Endothelial cell of umbilical vein (primary cell): ENCODE results near the gene XPOT. TPM values are rescaled to one million over a fixed set of nuclear protein-coding genes. Genes with fewer than 3 reads are reported as not detected.

Source experiments
- BruUV-seq: library from RNA; stranded (reverse); fragments of 400-500 nt; replicated peaks from 2 replicates; lab custom pipeline; 2021; lab: Mats Ljungman, UMichigan
- CTCF ChIA-PET: fragments of 300-600, 350-600 bp; sonication (Branson Sonifier 250); formaldehyde crosslinking; loops from one replicate; lab custom pipeline; 2021; ENCODE audit warnings: antibody characterized with exemption, inconsistent platforms; lab: Charles Lee
- POLR2A ChIA-PET: fragments of 300-600, 350-600 bp; sonication (Branson Sonifier 250); formaldehyde crosslinking; loops from one replicate; lab custom pipeline; 2021; ENCODE audit warnings: antibody characterized with exemption, inconsistent platforms; lab: Charles Lee
- DNase-seq: peaks from one replicate; pipeline ENCODE4 v3.0.0-alpha.2; 2011; ENCODE audit warnings: low read depth, low spot score
- FAIRE-seq: peaks from 2 replicates; lab custom pipeline; 2011; peaks lifted over from hg19 to GRCh38; lab: Jason Lieb, UNC
- H2AFZ ChIP-seq: 2 replicates; pipeline ENCODE4 v1.6.0; 2012; ENCODE audit warnings: low read depth, low read length, control low read depth, inconsistent platforms
- H3K27ac ChIP-seq: 2 replicates; pipeline ENCODE4 v1.5.1; 2011; ENCODE audit warnings: low read depth, mild to moderate bottlenecking, control low read depth, low read length, moderate library complexity; ENCODE audit not compliant: insufficient read depth
- H3K27me3 ChIP-seq, 2 experiments: 2 replicates each; pipeline versions ENCODE4 v1.6.0 to v1.6.1; 2011; ENCODE audit warnings: low read length in 2 of 2, mixed read lengths in 1 of 2; ENCODE audit not compliant: control insufficient read depth in 2 of 2, insufficient read depth in 2 of 2
- H3K36me3 ChIP-seq, 2 experiments: 2 replicates in 1 of 2; 3 replicates in 1 of 2; pipeline ENCODE4 v1.5.1; 2011; ENCODE audit warnings: low read length in 2 of 2, mild to moderate bottlenecking in 1 of 2, moderate library complexity in 1 of 2; ENCODE audit not compliant: control insufficient read depth in 2 of 2, insufficient read depth in 2 of 2; ENCODE audit errors: extremely low read depth in 1 of 2
- H3K4me1 ChIP-seq: 3 replicates; pipeline ENCODE4 v1.5.1; 2011; ENCODE audit warnings: mild to moderate bottlenecking, low read length; ENCODE audit not compliant: control insufficient read depth, insufficient read depth; ENCODE audit errors: extremely low read depth
- H3K4me2 ChIP-seq: 2 replicates; pipeline ENCODE4 v1.6.1; 2011; ENCODE audit warnings: low read length, control low read depth, mixed read lengths; ENCODE audit not compliant: insufficient read depth
- H3K4me3 ChIP-seq, 3 experiments: fragments of 200-600 bp in 1 of 3; sonication (generic), shearing (Covaris generic) in 1 of 3; replicated peaks in 1 of 3; 2 replicates each; pipeline ENCODE4 v1.5.1; 2011 to 2016; ENCODE audit warnings: control low read depth in 3 of 3, low read length in 3 of 3, mild to moderate bottlenecking in 2 of 3, inconsistent platforms in 1 of 3, low read depth in 1 of 3, moderate library complexity in 1 of 3; ENCODE audit not compliant: insufficient read depth in 1 of 3
- H3K79me2 ChIP-seq: 2 replicates; pipeline ENCODE4 v1.6.0; 2012; ENCODE audit warnings: low read length, inconsistent platforms; ENCODE audit not compliant: control insufficient read depth, insufficient read depth
- H3K9ac ChIP-seq: replicated peaks from 2 replicates; pipeline ENCODE3; 2011; ENCODE audit warnings: low read length, control low read depth; ENCODE audit not compliant: insufficient read depth; ENCODE audit errors: extremely low read depth
- H3K9me1 ChIP-seq: replicated peaks from 3 replicates; pipeline ENCODE4 v1.6.0; 2011; ENCODE audit warnings: mild to moderate bottlenecking, low read length; ENCODE audit not compliant: control insufficient read depth, insufficient read depth; ENCODE audit errors: extremely low read depth
- H3K9me3 ChIP-seq: replicated peaks from 2 replicates; pipeline ENCODE4 v1.5.1; 2012; ENCODE audit warnings: low read length, inconsistent platforms; ENCODE audit not compliant: control insufficient read depth, insufficient read depth
- H4K20me1 ChIP-seq: replicated peaks from 2 replicates; pipeline ENCODE3; 2011; ENCODE audit warnings: mild to moderate bottlenecking, low read length; ENCODE audit not compliant: control insufficient read depth, insufficient read depth; ENCODE audit errors: extremely low read depth
- CTCF ChIP-seq, 2 donors: IDR thresholded peaks; 1 replicate in 1 of 2; 2 replicates in 1 of 2; pipeline ENCODE4 v1.5.1; 2011; ENCODE audit warnings: low read length in 2 of 2, mild to moderate bottlenecking in 2 of 2, moderate library complexity in 2 of 2, control low read depth in 1 of 2, inconsistent platforms in 1 of 2, low read depth in 1 of 2; ENCODE audit not compliant: insufficient read depth in 1 of 2; ENCODE audit errors: extremely low read depth in 1 of 2
- EZH2 ChIP-seq: IDR thresholded peaks from 2 replicates; pipeline ENCODE4 v1.6.1; 2012; ENCODE audit warnings: borderline replicate concordance, low read depth, mild to moderate bottlenecking, moderate library complexity, low read length, inconsistent platforms; ENCODE audit not compliant: severe bottlenecking
- FOS ChIP-seq: IDR thresholded peaks from 2 replicates; pipeline ENCODE4 v1.6.1; 2011; ENCODE audit warnings: mild to moderate bottlenecking, low read length, moderate library complexity, borderline replicate concordance; ENCODE audit not compliant: insufficient read depth
- GATA2 ChIP-seq: IDR thresholded peaks from 2 replicates; pipeline ENCODE4 v1.7.0; 2011; ENCODE audit warnings: low read depth, mild to moderate bottlenecking, moderate library complexity, mixed read lengths, low read length; ENCODE audit not compliant: insufficient read length, insufficient read depth
- JUN ChIP-seq: IDR thresholded peaks from 2 replicates; pipeline ENCODE4 v1.6.1; 2011; ENCODE audit warnings: borderline replicate concordance, low read depth; ENCODE audit not compliant: insufficient read length, insufficient read depth
- MAX ChIP-seq: IDR thresholded peaks from 2 replicates; pipeline ENCODE4 v1.6.1; 2011; ENCODE audit not compliant: insufficient read depth, insufficient read length
- MYC ChIP-seq: IDR thresholded peaks from one replicate; pipeline ENCODE4 v1.6.1; 2011; ENCODE audit warnings: mild to moderate bottlenecking, low read depth, low read length
- POLR2A ChIP-seq: IDR thresholded peaks from 2 replicates; pipeline ENCODE4 v1.6.1; 2012; ENCODE audit warnings: low read depth, mild to moderate bottlenecking, control low read depth, low read length
- POLR2AphosphoS5 ChIP-seq: IDR thresholded peaks from 2 replicates; pipeline ENCODE4 v1.6.1; 2012; ENCODE audit warnings: low read depth, mild to moderate bottlenecking, control low read depth, low read length, moderate library complexity; ENCODE audit not compliant: insufficient read depth
- dilution Hi-C: fragments of 300-500 bp; cut with MboI; formaldehyde crosslinking; loops from one replicate; pipeline ENCODE4 v1.15.0; 2019; ENCODE audit warnings: low sequenced_read_pairs; ENCODE audit not compliant: extremely low pct_ligation_motif_present
- intact Hi-C: fragments of 100-400 bp; cut with micrococcal nuclease; formaldehyde crosslinking; loops from one replicate; pipeline ENCODE4 v1.10.0; 2022
- polyA plus RNA-seq, 4 experiments: library from polyadenylated mRNA; depleted of rRNA in 3 of 4; stranded (reverse) in 3 of 4; unstranded in 1 of 4; fragments of >200 nt; gene quantifications; 2 replicates each; pipeline versions ENCODE4 v1.2.1 to v1.2.3, GENCODE V29; 2011 to 2012; ENCODE audit warnings: missing spikeins in 1 of 4
- total RNA-seq: library from RNA; stranded (reverse); gene quantifications from 2 replicates; pipeline ENCODE4 v1.2.3, GENCODE V29; 2021

XPOT gene
- total and polyA plus RNA-seq, 2 donors (not counting 3 experiments of a cell fraction or from before 2014, with no cell fraction given): 21.9 to 88.9 TPM

- Histone ChIP-seq H3K9ac (no peak overlapping the region), H4K20me1 (no peaks in the 10 kb centered on the region), H3K79me2 (no peaks in the 10 kb centered on the region), H2AFZ (no peak overlapping the region), H3K27me3 (no peaks in the 10 kb centered on the region), H3K9me1 (no peaks in the 10 kb centered on the region), H3K4me1 (no peaks in the 10 kb centered on the region), H3K36me3 (peaks cover 32 to 44% of the 10 kb centered on the region in 2 experiments), H3K9me3 (no peaks in the 10 kb centered on the region), H3K4me3 (no peak overlapping the region), H3K27ac (no peak overlapping the region), H3K4me2 (no peak overlapping the region)
- CTCF ChIA-PET: no interaction called here
- no peak for DNase-seq
- dilution Hi-C loops: no loop called here
- no peak for FAIRE-seq
- intact Hi-C loops: no loop called here
- POLR2A ChIA-PET: no interaction called here
- no TSS peak for BruUV-seq
- no peak for TF ChIP-seq POLR2A
- no peak for TF ChIP-seq EZH2
- no peak for TF ChIP-seq GATA2
- TF ChIP-seq CTCF (IDR thresholded peaks at IDR 0.05; ENCODE audit: extremely low read depth in 1 of 2, insufficient read depth in 1 of 2, low read depth in 1 of 2, low read length in 2 of 2): no peak
- TF ChIP-seq MYC: no peak
- TF ChIP-seq POLR2AphosphoS5: no peak
- TF ChIP-seq MAX: no peak
- no peak for TF ChIP-seq FOS
- TF ChIP-seq JUN: no peak
Measured at GRCh38 chr12:64428956-64429355, 24.8 kb downstream of the XPOT start.
